T-helper 1 cell treated with Interleukin-12 subunit alpha and Interleukin-12 subunit beta and Interleukin-4 antibody, amounts not matched to agents 30 μg/mL and 1 μg/mL, for 36 hours (primary cell): ENCODE measurements around the gene FAHD2B.
"Not testable (repeated sequence)": the region's sequence is repeated elsewhere in the genome, so short reads cannot be mapped to it uniquely, and the experiment has no call there.

Experiments used
- H3K27ac Mint-ChIP-seq: one replicate; pipeline ENCODE4 v1.8.0; 2021; ENCODE audit warnings: mild to moderate bottlenecking, mixed read lengths
- H3K27me3 Mint-ChIP-seq: one replicate; pipeline ENCODE4 v1.8.0; 2021; ENCODE audit warnings: low read depth, mixed read lengths
- H3K36me3 Mint-ChIP-seq: one replicate; pipeline ENCODE4 v1.8.0; 2021; ENCODE audit warnings: low read depth, mixed read lengths
- H3K4me1 Mint-ChIP-seq: one replicate; pipeline ENCODE4 v1.8.0; 2021; ENCODE audit warnings: low read depth, mixed read lengths
- H3K4me3 Mint-ChIP-seq: one replicate; pipeline ENCODE4 v1.8.0; 2021; ENCODE audit warnings: mild to moderate bottlenecking, moderate library complexity, mixed read lengths
- H3K9me3 Mint-ChIP-seq: one replicate; pipeline ENCODE4 v1.8.0; 2021; ENCODE audit warnings: mixed read lengths

The FAHD2B gene

DNA sequence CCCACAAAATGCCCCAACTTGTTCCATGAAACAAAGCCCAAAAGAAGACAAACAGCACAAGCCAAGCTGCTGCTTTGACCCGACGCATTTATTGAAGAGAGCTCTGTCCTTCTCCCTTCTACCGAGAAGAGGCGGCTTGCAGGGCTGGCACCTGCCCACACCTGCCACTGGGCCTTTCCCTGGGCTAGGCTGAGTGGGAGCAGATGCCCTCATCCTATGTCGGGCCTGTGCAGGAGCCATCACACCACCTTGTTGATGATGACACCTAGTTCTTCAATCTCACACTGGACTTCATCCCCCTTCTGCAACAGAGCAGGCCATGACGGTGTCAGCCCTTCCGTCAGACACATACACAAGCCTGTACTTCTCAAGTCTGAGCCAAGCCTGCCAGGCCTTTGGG, 11.2 kb downstream of the FAHD2B start:
- not testable (repeated sequence) for H3K36me3 Mint-ChIP-seq, H3K4me1 Mint-ChIP-seq, H3K9me3 Mint-ChIP-seq

DNA sequence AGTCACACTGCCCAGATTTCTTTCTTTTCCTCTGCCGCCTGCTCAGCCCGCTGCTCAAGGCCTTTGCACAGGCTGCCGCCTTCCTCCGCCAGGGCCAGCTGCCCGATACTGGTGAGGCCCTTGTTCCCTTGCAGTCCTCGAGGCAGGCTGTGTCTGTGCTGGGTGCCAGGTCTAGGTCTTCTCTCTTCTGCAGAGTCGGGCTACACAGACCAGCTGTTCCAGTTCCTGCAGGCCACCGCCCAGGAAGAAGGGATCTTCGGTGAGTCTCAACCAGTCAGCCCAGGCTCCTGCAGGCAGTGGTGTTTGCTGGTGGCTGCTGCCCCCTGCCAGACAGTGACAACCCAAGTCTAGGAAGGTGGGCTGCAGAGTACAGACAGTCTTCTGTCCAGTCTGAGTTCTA, 12.5 kb downstream of the FAHD2B start:
- H3K27me3 Mint-ChIP-seq, H3K4me1 Mint-ChIP-seq, H3K36me3 Mint-ChIP-seq, H3K27ac Mint-ChIP-seq, H3K4me3 Mint-ChIP-seq, H3K9me3 Mint-ChIP-seq: not testable (repeated sequence)

More for the DNA sequence above, 11.2 kb downstream of the FAHD2B start:
- not testable (repeated sequence) for H3K27ac Mint-ChIP-seq, H3K27me3 Mint-ChIP-seq, H3K4me3 Mint-ChIP-seq

DNA sequence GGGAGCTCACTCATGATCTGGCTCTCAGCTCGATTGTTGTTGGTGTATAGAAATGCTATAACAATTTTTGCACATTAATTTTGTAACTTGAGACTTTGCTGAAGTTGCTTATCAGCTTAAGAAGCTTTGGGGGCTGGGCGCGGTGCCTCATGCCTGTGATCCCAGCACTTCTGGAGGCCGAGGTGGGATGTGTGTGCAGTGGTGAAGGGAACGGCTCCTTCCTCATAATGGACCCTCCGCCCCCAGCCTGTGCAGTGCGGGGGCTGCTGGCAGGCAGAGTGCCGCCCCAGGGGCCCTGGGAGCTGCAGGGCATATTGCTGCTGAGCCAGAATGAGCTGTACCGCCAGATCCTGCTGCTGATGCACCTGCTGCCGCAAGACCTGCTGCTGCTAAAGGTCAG, 13.8 kb downstream of the FAHD2B start:
- H3K27ac Mint-ChIP-seq, H3K27me3 Mint-ChIP-seq, H3K4me1 Mint-ChIP-seq, H3K4me3 Mint-ChIP-seq, H3K9me3 Mint-ChIP-seq, H3K36me3 Mint-ChIP-seq: not testable (repeated sequence)

DNA sequence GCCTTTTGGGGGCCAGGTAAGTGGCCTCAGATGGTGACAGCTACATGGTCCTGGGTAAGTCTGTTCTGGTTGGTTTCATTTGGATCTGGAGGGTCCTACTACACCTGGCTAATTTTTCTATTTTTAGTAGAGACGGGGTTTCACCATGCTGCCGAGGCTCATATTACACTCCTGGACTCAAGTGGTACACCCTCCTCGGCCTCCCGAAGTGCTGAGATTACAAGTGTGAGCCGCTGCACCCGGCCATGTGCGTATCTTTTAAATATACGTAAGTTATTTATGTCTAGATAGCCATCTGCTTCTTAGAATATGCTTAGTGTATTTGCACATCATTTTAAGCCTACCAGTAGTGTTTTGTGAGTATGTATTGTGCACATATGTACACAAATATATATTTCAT, 17.5 kb downstream of the FAHD2B start:
- not testable (repeated sequence) for H3K27me3 Mint-ChIP-seq, H3K27ac Mint-ChIP-seq, H3K36me3 Mint-ChIP-seq, H3K4me1 Mint-ChIP-seq, H3K9me3 Mint-ChIP-seq, H3K4me3 Mint-ChIP-seq

DNA sequence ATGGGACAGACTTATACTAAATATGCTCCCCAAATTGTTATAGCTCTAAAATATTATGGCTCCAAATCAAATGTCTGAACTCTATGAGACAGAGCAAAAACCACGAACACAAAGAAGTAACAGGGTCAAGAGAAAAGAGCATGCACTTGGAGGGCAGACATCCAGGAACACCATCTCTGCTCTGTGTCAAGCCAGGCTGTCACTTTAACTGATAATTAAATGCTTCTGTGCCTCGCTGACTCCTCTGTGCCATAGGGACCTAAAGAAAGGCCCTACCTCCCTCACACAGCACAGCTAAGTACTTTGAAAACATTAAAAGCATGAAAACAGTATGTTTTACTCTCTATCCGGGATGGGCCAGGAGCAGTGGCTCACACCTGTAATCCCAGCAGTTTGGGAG, 23.8 kb downstream of the FAHD2B start:
- not testable (repeated sequence) for H3K4me1 Mint-ChIP-seq, H3K27ac Mint-ChIP-seq, H3K9me3 Mint-ChIP-seq, H3K4me3 Mint-ChIP-seq, H3K36me3 Mint-ChIP-seq
- peaks cover 17% of the 10 kb centered on the region for H3K27me3 Mint-ChIP-seq

GRCh38 chr2:97068722-97069121, 26.0 kb downstream of the FAHD2B start:
- H3K27me3 Mint-ChIP-seq, result peaks cover 18% of the 10 kb centered on the region
- not testable (repeated sequence) for H3K36me3 Mint-ChIP-seq

DNA sequence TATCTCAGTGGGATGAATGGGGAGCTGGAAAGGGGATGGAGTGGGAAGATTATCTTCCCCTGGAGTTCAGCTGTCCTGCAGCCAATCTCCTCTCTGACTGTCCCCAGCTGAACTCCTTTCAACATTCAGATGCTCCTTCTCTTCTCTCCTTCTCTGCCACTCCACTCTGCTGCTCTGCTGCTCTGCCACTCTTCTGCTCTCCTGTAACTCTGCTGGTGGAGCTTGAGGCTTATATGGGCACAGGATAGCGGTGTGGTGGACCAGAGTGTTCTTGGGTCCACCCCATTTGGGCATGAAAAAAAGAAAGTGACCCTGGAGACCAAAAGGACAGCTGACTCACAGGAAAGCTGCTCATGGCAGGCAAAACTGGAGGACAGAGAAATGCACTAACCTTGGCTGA, 26.6 kb downstream of the FAHD2B start:
- no peak overlapping the region for H3K4me3 Mint-ChIP-seq
- H3K36me3 Mint-ChIP-seq, result no peaks in the 10 kb centered on the region
- no peaks in the 10 kb centered on the region for H3K9me3 Mint-ChIP-seq
- no peak overlapping the region for H3K27ac Mint-ChIP-seq
- H3K4me1 Mint-ChIP-seq, result no peaks in the 10 kb centered on the region
- H3K27me3 Mint-ChIP-seq, result peaks cover 19% of the 10 kb centered on the region

More at GRCh38 chr2:97068722-97069121, 26.0 kb downstream of the FAHD2B start:
- H3K4me3 Mint-ChIP-seq, H3K4me1 Mint-ChIP-seq, H3K9me3 Mint-ChIP-seq, H3K27ac Mint-ChIP-seq: not testable (repeated sequence)

- Mint-ChIP-seq H3K9me3 (no peaks in the 10 kb centered on the region), H3K4me3 (no peak overlapping the region), H3K27ac (no peak overlapping the region), H3K4me1 (no peaks in the 10 kb centered on the region), H3K27me3 (peaks cover 23% of the 10 kb centered on the region), H3K36me3 (no peaks in the 10 kb centered on the region)
Observed at GRCh38 chr2:97067279-97068004, 27.2 kb downstream of the FAHD2B start.

DNA sequence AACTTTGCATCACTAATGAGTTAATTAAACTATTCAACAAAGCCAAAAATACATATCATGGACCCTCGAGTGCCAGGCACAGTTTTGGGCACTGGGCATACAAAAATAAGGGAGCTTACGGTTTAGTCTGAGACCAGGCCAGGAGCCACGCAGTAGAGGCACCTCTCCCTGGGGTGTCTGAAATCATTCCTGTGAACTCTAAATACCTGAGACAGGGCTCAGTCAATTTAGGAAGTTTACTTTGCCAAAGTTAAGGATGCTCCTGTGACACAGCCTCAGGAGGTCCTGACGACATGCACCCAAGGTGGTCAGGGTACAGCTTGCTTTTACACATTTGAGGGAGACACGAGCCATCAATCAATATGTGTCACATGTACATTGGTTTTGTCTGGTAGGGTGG, 28.7 kb downstream of the FAHD2B start:
- H3K36me3 Mint-ChIP-seq, H3K4me1 Mint-ChIP-seq, H3K27ac Mint-ChIP-seq, H3K9me3 Mint-ChIP-seq, H3K4me3 Mint-ChIP-seq: not testable (repeated sequence)
- peaks cover 23% of the 10 kb centered on the region for H3K27me3 Mint-ChIP-seq

DNA sequence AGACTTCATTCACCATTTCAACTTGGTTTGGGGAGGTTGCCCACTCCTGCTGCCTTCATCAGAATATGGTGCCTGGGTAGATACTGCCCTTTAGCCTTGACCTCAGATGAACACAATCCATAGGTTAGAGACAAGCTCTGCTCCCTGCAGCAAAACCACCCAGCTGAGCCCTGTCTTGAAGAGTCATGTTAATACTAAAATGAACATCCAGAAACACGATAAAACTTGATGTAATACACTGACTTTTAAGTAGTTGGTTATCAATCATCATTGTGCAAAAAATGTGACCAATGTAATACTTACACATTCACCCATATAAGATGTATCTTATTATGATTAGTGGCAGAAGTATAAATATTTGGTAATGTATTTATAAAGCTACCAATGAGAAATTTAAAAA, 32.7 kb downstream of the FAHD2B start:
- H3K27me3 Mint-ChIP-seq, result peaks cover 22% of the 10 kb centered on the region
- not testable (repeated sequence) for H3K9me3 Mint-ChIP-seq, H3K4me1 Mint-ChIP-seq, H3K4me3 Mint-ChIP-seq, H3K27ac Mint-ChIP-seq, H3K36me3 Mint-ChIP-seq

- peaks cover 16% of the 10 kb centered on the region for H3K27me3 Mint-ChIP-seq
- H3K36me3 Mint-ChIP-seq, H3K9me3 Mint-ChIP-seq, H3K4me1 Mint-ChIP-seq, H3K27ac Mint-ChIP-seq, H3K4me3 Mint-ChIP-seq: not testable (repeated sequence)
Observed at GRCh38 chr2:97059782-97060181, 34.9 kb downstream of the FAHD2B start.

DNA sequence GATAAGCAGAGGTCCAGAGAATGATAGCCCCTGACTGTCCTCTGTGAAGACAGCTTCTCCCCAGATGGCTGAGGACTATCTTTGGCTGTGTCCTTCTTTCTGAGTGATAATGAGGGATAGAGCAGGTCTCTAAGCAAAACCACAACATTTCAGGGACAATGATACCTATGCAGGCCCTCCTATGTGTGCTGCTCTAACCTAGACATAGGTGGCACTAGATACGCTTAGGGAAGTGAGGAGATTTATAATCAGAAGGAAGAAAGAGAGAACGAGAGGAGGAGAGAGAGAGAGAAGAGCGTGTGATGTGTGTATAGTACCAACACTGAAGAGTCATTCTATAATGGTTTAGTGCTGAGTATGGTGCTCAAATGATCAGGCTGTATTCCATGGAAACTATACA, 38.5 kb downstream of the FAHD2B start:
- H3K27me3 Mint-ChIP-seq, H3K9me3 Mint-ChIP-seq, H3K4me1 Mint-ChIP-seq, H3K27ac Mint-ChIP-seq, H3K4me3 Mint-ChIP-seq, H3K36me3 Mint-ChIP-seq: not testable (repeated sequence)

- H3K9me3 Mint-ChIP-seq, H3K27ac Mint-ChIP-seq, H3K36me3 Mint-ChIP-seq, H3K4me1 Mint-ChIP-seq, H3K4me3 Mint-ChIP-seq: not testable (repeated sequence)
- peaks cover 18% of the 10 kb centered on the region for H3K27me3 Mint-ChIP-seq
Observed at GRCh38 chr2:97050032-97050431, 44.6 kb downstream of the FAHD2B start.

DNA sequence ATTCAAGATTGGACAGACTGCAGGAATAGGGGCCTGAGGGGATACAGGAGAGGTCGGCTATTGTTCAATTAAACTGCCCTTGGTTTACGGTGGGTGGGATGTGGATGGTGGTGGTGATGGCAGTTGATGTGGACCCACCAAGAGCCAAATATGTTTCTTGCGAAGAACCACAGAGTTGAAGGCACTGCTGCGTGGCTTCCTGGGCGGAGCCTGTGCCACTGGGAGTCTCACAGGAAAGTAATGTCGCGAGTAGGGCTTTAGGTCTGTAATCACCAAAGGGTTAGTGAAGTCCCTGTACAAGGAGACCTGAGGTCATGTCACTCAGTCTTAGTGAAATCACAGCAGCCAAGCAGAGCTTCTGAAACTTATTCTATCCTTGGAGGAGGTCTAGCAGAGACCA, 46.2 kb downstream of the FAHD2B start:
- H3K36me3 Mint-ChIP-seq, H3K9me3 Mint-ChIP-seq, H3K4me3 Mint-ChIP-seq, H3K4me1 Mint-ChIP-seq, H3K27ac Mint-ChIP-seq: not testable (repeated sequence)
- H3K27me3 Mint-ChIP-seq, result peaks cover 19% of the 10 kb centered on the region

DNA sequence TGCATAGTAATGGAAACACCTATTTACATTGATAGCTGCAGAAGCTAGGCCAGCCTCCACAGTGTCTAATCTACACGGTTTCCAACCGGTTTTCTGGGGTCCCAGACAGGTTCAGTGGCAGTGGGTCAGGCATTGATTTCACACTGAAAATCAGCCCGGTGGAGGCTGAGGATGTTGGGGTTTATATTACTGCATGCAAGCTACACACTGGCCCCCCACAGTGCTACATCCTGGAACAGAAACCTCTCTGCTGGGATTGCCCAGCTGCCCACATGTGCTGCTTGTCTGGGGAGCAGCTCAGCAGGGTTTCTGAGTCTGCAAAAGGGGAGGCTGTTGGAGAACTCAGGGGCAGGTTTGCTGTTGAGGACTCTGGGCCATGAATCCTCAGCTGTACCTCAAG, 48.0 kb downstream of the FAHD2B start:
- H3K27ac Mint-ChIP-seq, H3K9me3 Mint-ChIP-seq, H3K4me1 Mint-ChIP-seq, H3K4me3 Mint-ChIP-seq, H3K36me3 Mint-ChIP-seq: not testable (repeated sequence)
- peaks cover 24% of the 10 kb centered on the region for H3K27me3 Mint-ChIP-seq

- not testable (repeated sequence) for H3K4me3 Mint-ChIP-seq, H3K4me1 Mint-ChIP-seq, H3K27ac Mint-ChIP-seq, H3K36me3 Mint-ChIP-seq, H3K9me3 Mint-ChIP-seq
- peaks cover 24% of the 10 kb centered on the region for H3K27me3 Mint-ChIP-seq
Observed at GRCh38 chr2:97045895-97046499, 48.7 kb downstream of the FAHD2B start.
